Motor neuron (in vitro differentiated cells): ENCODE data around the gene LTK. TPM values are rescaled to one million over a fixed set of nuclear protein-coding genes. Genes with fewer than 3 reads are reported as not detected.
"Not testable (repeated sequence)": the region's sequence is repeated elsewhere in the genome, so short reads cannot be mapped to it uniquely, and the experiment has no call there.

Experiments used
- ATAC-seq, 8 experiments: fragments of 200-7000 bp; cut with Tn5 transposase; replicated peaks in 6 of 8; 2 replicates each; pipeline ENCODE4 v1.8.0; 2021; ENCODE audit warnings: mild to moderate bottlenecking in 8 of 8, moderate library complexity in 8 of 8
- H3K27ac ChIP-seq, 2 donors: fragments of 250-450 bp; sonication (Bioruptor Pico); 2 replicates each; pipeline ENCODE4 v1.9.0; 2021; ENCODE audit warnings: antibody characterized with exemption in 2 of 2, mild to moderate bottlenecking in 2 of 2, moderate library complexity in 1 of 2
- H3K4me1 ChIP-seq, 2 donors: fragments of 250-450 bp; sonication (Bioruptor Pico); replicated peaks in 1 of 2; 2 replicates each; pipeline ENCODE4 v1.6.1; 2021; ENCODE audit warnings: antibody characterized with exemption in 2 of 2, mild to moderate bottlenecking in 2 of 2, moderate library complexity in 1 of 2
- H3K4me3 ChIP-seq, 5 donors: fragments of 250-450 bp; sonication (Bioruptor Pico); 2 replicates each; pipeline ENCODE4 v1.9.0; 2021; ENCODE audit warnings: antibody characterized with exemption in 5 of 5, mild to moderate bottlenecking in 5 of 5, moderate library complexity in 4 of 5
- WGBS, 10 experiments: fragments of 450-650 bp; shearing (Covaris generic); methylation state at CpG; one replicate each; pipeline ENCODE4 v1.0.0; 2022; 5-methylcytosine and 5-hydroxymethylcytosine counted together
- in situ Hi-C, 9 experiments: fragments of 400-800 bp; cut with MboI; loops; one replicate each; pipeline ENCODE4 v1.15.0; 2021; ENCODE audit warnings: low sequenced_read_pairs in 9 of 9, low pct_unique_long_range_greater_than_20kb in 2 of 9; ENCODE audit not compliant: unreplicated experiment in 9 of 9
- total RNA-seq, 8 experiments: library from RNA; unstranded; fragments of 300-600 nt; gene quantifications; 2 replicates each; pipeline versions ENCODE4 v1.2.3 to v1.2.4, GENCODE V29; 2022

The LTK gene
- total RNA-seq, 8 experiments from 2014 or later = 0.05 to 3.3 (median 0.29) TPM; not detected in 1

- in situ Hi-C loops = no loop called here
- peak in 1 of 8 experiments; percentile 4 for ATAC-seq
- no peaks in the 10 kb centered on the region for H3K4me1 ChIP-seq
- H3K27ac ChIP-seq = no peak overlapping the region
- 77 to 100% (median 92%) methylated on average over 1 to 5 of the region's 5 CpGs; no CpG with 5 or more reads in 2 of the 10 experiments for WGBS, 10 experiments
- no peak overlapping the region for H3K4me3 ChIP-seq
These were observed 37.1 kb downstream of the LTK start for GRCh38 chr15:41476416-41477048.

GRCh38 chr15:41474941-41475340 is 38.7 kb downstream of the LTK start:
- H3K4me3 ChIP-seq = no peak overlapping the region
- 20 to 100% (median 97%) methylated on average over 1 to 2 of the region's 2 CpGs; no CpG with 5 or more reads in 2 of the 10 experiments for WGBS, 10 experiments
- H3K4me1 ChIP-seq = no peaks in the 10 kb centered on the region
- in situ Hi-C loops = no loop called here
- H3K27ac ChIP-seq = no peak overlapping the region
- ATAC-seq = no peak

GRCh38 chr15:41474436-41474835 is 39.2 kb downstream of the LTK start:
- Histone ChIP-seq H3K4me3 (no peak overlapping the region), H3K27ac (no peak overlapping the region), H3K4me1 (no peaks in the 10 kb centered on the region)
- in situ Hi-C loops = no loop called here
- 82 to 100% (median 95%) methylated on average over 3 to 8 of the region's 8 CpGs; no CpG with 5 or more reads in 2 of the 10 experiments for WGBS, 10 experiments
- ATAC-seq = no peak

GRCh38 chr15:41473418-41473817 is 40.2 kb downstream of the LTK start:
- Histone ChIP-seq H3K4me1 (no peaks in the 10 kb centered on the region), H3K4me3 (no peak overlapping the region), H3K27ac (no peak overlapping the region)
- in situ Hi-C loops = no loop called here
- WGBS, 10 experiments = 80 to 100% (median 96%) methylated on average over 1 to 11 of the region's 11 CpGs; no CpG with 5 or more reads in 3 of the 10 experiments
- ATAC-seq = no peak

GRCh38 chr15:41469644-41470043 is 44.0 kb downstream of the LTK start:
- H3K4me3 ChIP-seq, in situ Hi-C loops, H3K4me1 ChIP-seq, ATAC-seq, H3K27ac ChIP-seq: not testable (repeated sequence)
- 91 to 100% (median 100%) methylated on average over 1 to 5 of the region's 6 CpGs; no CpG with 5 or more reads in 3 of the 10 experiments for WGBS, 10 experiments

GRCh38 chr15:41466711-41467110 is 46.9 kb downstream of the LTK start:
- in situ Hi-C loops = no loop called here
- H3K4me1 ChIP-seq = no peaks in the 10 kb centered on the region
- ATAC-seq = no peak
- no peak overlapping the region for H3K27ac ChIP-seq
- H3K4me3 ChIP-seq = no peak overlapping the region
- 50 to 100% (median 98%) methylated on average over 1 to 3 of the region's 3 CpGs for WGBS, 10 experiments

- Histone ChIP-seq H3K4me1 (no peaks in the 10 kb centered on the region), H3K27ac (no peak overlapping the region), H3K4me3 (no peak overlapping the region)
- in situ Hi-C loops = no loop called here
- 72 to 98% (median 92%) methylated on average over 3 to 8 of the region's 8 CpGs for WGBS, 10 experiments
- ATAC-seq = peak in 5 of 8 experiments; percentile 32 to 53 (median 51)
These were observed 47.7 kb downstream of the LTK start for GRCh38 chr15:41465822-41466421.

GRCh38 chr15:41464889-41465580 is 48.6 kb downstream of the LTK start:
- Histone ChIP-seq H3K4me1 (no peaks in the 10 kb centered on the region), H3K4me3 (no peak overlapping the region), H3K27ac (no peak overlapping the region)
- WGBS, 10 experiments = 43 to 100% (median 87%) methylated on average over 1 to 5 of the region's 9 CpGs; no CpG with 5 or more reads in 2 of the 10 experiments
- in situ Hi-C loops = no loop called here
- ATAC-seq = no peak

- H3K4me3 ChIP-seq = no peak overlapping the region
- no peaks in the 10 kb centered on the region for H3K4me1 ChIP-seq
- 40 to 100% (median 82%) methylated on average over 1 to 4 of the region's 4 CpGs for WGBS, 10 experiments
- ATAC-seq = peak in 3 of 8 experiments; percentile 20 to 78 (median 56)
- no peak overlapping the region for H3K27ac ChIP-seq
- in situ Hi-C loops = no loop called here
These were observed 51.4 kb downstream of the LTK start for GRCh38 chr15:41462084-41462795.

Other genes starting within 250 kb of the LTK start
- 10 to 100 TPM in 2 of 8 experiments, 1 to 10 TPM in 2, under 1 TPM in 4; 0.78 to 12.9 (median 1.0) TPM for gene OIP5, start 181.2 kb downstream of the LTK start, total RNA-seq
- gene NUSAP1, start 180.9 kb downstream of the LTK start, total RNA-seq = 100 to 1,000 TPM in 1 of 8 experiments, 10 to 100 TPM in 2, 1 to 10 TPM in 5; 1.7 to 140 (median 7.3) TPM
- 10 to 100 TPM; 18.0 to 31.7 (median 24.0) TPM for gene NDUFAF1, start 111.3 kb downstream of the LTK start, total RNA-seq
- 10 to 100 TPM; 24.0 to 44.8 (median 35.9) TPM for gene RTF1, start 96.7 kb downstream of the LTK start, total RNA-seq
- gene ITPKA, start 20.0 kb downstream of the LTK start, total RNA-seq = 1 to 10 TPM in 4 of 8 experiments, under 1 TPM in 4; 0.36 to 1.6 (median 1.1) TPM
- 10 to 100 TPM; 11.3 to 33.6 (median 15.3) TPM for gene RPAP1, start 30.4 kb upstream of the LTK start, total RNA-seq
- gene TYRO3, start 45.4 kb upstream of the LTK start, total RNA-seq = 10 to 100 TPM; 11.8 to 33.2 (median 15.7) TPM
- gene MGA, start 146.6 kb upstream of the LTK start, total RNA-seq = 10 to 100 TPM; 22.0 to 49.6 (median 38.0) TPM